H1 (cell line): ENCODE data around the gene HOXB9. TPM values are rescaled to one million over a fixed set of nuclear protein-coding genes. Genes with fewer than 3 reads are reported as not detected.

Experiments used
- CBX8 ChIP-seq: fragments of 300-800, 300-1000 bp; sonication (generic); IDR thresholded peaks from 2 replicates; pipeline ENCODE4 v1.7.1; 2016; ENCODE audit warnings: low read depth, low read length, borderline replicate concordance
- CHD1 ChIP-seq: IDR thresholded peaks from 2 replicates; pipeline ENCODE4 v1.6.1; 2012; ENCODE audit warnings: low read depth, low read length, improper control_type of control experiment
- CHD2 ChIP-seq: IDR thresholded peaks from 2 replicates; pipeline ENCODE4 v1.6.1; 2012; ENCODE audit warnings: low read length, improper control_type of control experiment
- FOSL1 ChIP-seq: IDR thresholded peaks from 2 replicates; pipeline ENCODE4 v1.6.1; 2011; ENCODE audit warnings: mild to moderate bottlenecking, low read depth, low read length, moderate library complexity; ENCODE audit not compliant: insufficient read depth
- GTF2F1 ChIP-seq: IDR thresholded peaks from 2 replicates; pipeline ENCODE4 v1.6.1; 2012; ENCODE audit warnings: low read depth, low read length, improper control_type of control experiment, borderline replicate concordance
- POLR2A ChIP-seq, 2 experiments: IDR thresholded peaks; 1 replicate in 1 of 2; 2 replicates in 1 of 2; pipeline ENCODE4 v1.6.1; 2011; ENCODE audit warnings: low read depth in 2 of 2, low read length in 2 of 2, mild to moderate bottlenecking in 2 of 2; ENCODE audit errors: control extremely low read depth in 1 of 2
- RAD21 ChIP-seq, 2 experiments: IDR thresholded peaks in 1 of 2; conservative IDR thresholded peaks in 1 of 2; 2 replicates each; pipeline ENCODE4 v1.6.1; 2011; ENCODE audit warnings: low read depth in 2 of 2, low read length in 2 of 2, improper control_type of control experiment in 1 of 2, inconsistent platforms in 1 of 2, mild to moderate bottlenecking in 1 of 2, moderate library complexity in 1 of 2
- RFX5 ChIP-seq: IDR thresholded peaks from 2 replicates; pipeline ENCODE4 v1.6.1; 2011; ENCODE audit warnings: low read depth, low read length, improper control_type of control experiment, borderline replicate concordance
- RNF2 ChIP-seq: fragments of 200-900, 300-1000 bp; sonication (generic); IDR thresholded peaks from 2 replicates; pipeline ENCODE4 v1.7.1; 2016; ENCODE audit warnings: borderline replicate concordance, low read depth, mild to moderate bottlenecking, antibody characterized with exemption, low read length; ENCODE audit not compliant: poor library complexity, severe bottlenecking; ENCODE audit errors: missing control alignments
- SIRT6 ChIP-seq: IDR thresholded peaks from one replicate; pipeline ENCODE4 v1.7.1; 2012; ENCODE audit warnings: low read length, inconsistent platforms
- SUZ12 ChIP-seq: fragments of 200-600 bp; sonication (generic); IDR thresholded peaks from 2 replicates; pipeline ENCODE4 v1.6.1; 2012; ENCODE audit warnings: mild to moderate bottlenecking, inconsistent platforms, low read length, moderate library complexity, mixed read lengths
- TBP ChIP-seq: IDR thresholded peaks from 2 replicates; pipeline ENCODE4 v1.6.1; 2011; ENCODE audit warnings: low read depth, low read length, improper control_type of control experiment
- USF2 ChIP-seq: IDR thresholded peaks from 2 replicates; pipeline ENCODE4 v1.6.1; 2011; ENCODE audit warnings: low read length, improper control_type of control experiment
- ZNF274 ChIP-seq: IDR thresholded peaks from 2 replicates; pipeline ENCODE4 v1.7.0; 2012; ENCODE audit warnings: low read length, borderline replicate concordance; ENCODE audit errors: extremely low read depth
- polyA plus RNA-seq, 7 experiments: library from polyadenylated mRNA; depleted of rRNA in 3 of 7; stranded (reverse) in 5 of 7; unstranded in 2 of 7; fragments of >200 nt in 5 of 7; fragments of 200-250 nt in 2 of 7; gene quantifications; 1 replicate in 5 of 7; 2 replicates in 1 of 7; 4 replicates in 1 of 7; pipeline versions ENCODE4 v1.2.1 to v1.2.3, GENCODE V29; 2011 to 2013; ENCODE audit warnings: missing spikeins in 2 of 7, mixed read lengths in 2 of 7
- total RNA-seq: library from RNA; stranded (reverse); fragmentation: NEBNext Ultra II Directional; extraction: Animal tissue kit (Norgen Biotek cat#: 25700); gene quantifications from 2 replicates; pipeline ENCODE4 v1.2.1, GENCODE V29; 2021

The HOXB9 gene
- total and polyA plus RNA-seq, 2 of the 8 experiments (the other 6 are each of a cell fraction or from before 2014, with no cell fraction given): not detected

- TF ChIP-seq RNF2: peak; percentile 97
- no peak for TF ChIP-seq USF2
- TF ChIP-seq SIRT6: no peak
- TF ChIP-seq TBP: no peak
- TF ChIP-seq FOSL1: no peak
- TF ChIP-seq RFX5: no peak
- TF ChIP-seq GTF2F1: no peak
- TF ChIP-seq ZNF274: no peak
- no peak for TF ChIP-seq CHD2
- TF ChIP-seq RAD21 (IDR thresholded peaks at IDR 0.05 in 1 of 2, conservative IDR thresholded peaks at IDR 0.05 in 1 of 2; ENCODE audit: low read depth in 2 of 2, low read length in 2 of 2): no peak
- no peak for TF ChIP-seq POLR2A (IDR thresholded peaks at IDR 0.05; ENCODE audit: control extremely low read depth in 1 of 2, low read depth in 2 of 2, low read length in 2 of 2)
- peak; percentile 68; the same call in 1 of the 2 replicates for TF ChIP-seq CBX8
- TF ChIP-seq SUZ12: no peak; the same call in 1 of the 2 replicates
- TF ChIP-seq CHD1: no peak
Observed at GRCh38 chr17:48626245-48627117, at the start of gene HOXB9 (continued).
